HEK293 (cell line): ENCODE measurements around the gene GP1BB.

Experiments
- CTCF ChIP-seq: fragments of 450-650 bp; formaldehyde crosslinking; IDR thresholded peaks from 2 replicates; pipeline ENCODE4 v1.5.1; 2016; ENCODE audit warnings: missing biosample characterization, missing genetic modification characterization
- ELK4 ChIP-seq: IDR thresholded peaks from 2 replicates; pipeline ENCODE4 v1.6.1; 2011; ENCODE audit warnings: mild to moderate bottlenecking, low read depth, low read length, borderline replicate concordance
- ZNF239 ChIP-seq: fragments of 450-650 bp; formaldehyde crosslinking; IDR thresholded peaks from 2 replicates; pipeline ENCODE4 v1.5.1; 2016; ENCODE audit warnings: missing biosample characterization, missing genetic modification characterization
- ZNF350 ChIP-seq: fragments of 450-650 bp; formaldehyde crosslinking; IDR thresholded peaks from 2 replicates; pipeline ENCODE4 v1.5.0; 2017; ENCODE audit warnings: missing biosample characterization, mild to moderate bottlenecking, missing genetic modification characterization
- ZNF366 ChIP-seq: fragments of 450-650 bp; formaldehyde crosslinking; conservative IDR thresholded peaks from 2 replicates; pipeline ENCODE4 v1.5.1; 2016; ENCODE audit warnings: missing biosample characterization, missing genetic modification characterization
- ZNF747 ChIP-seq: fragments of 450-650 bp; formaldehyde crosslinking; IDR thresholded peaks from 2 replicates; pipeline ENCODE4 v1.5.1; 2016; ENCODE audit warnings: missing biosample characterization, missing genetic modification characterization

GRCh38 chr22:19707347-19708290, 15.7 kb upstream of the GP1BB start:
- TF ChIP-seq ZNF747 (tag by site-specific recombination) (no peak), ELK4 (no peak), CTCF (tag by site-specific recombination) (no peak), ZNF239 (no peak), ZNF350 (tag by site-specific recombination) (no peak), ZNF366 (tag by site-specific recombination) (no peak)
